RWPE1 (cell line): ENCODE measurements around the gene DPP7.

Experiments used
- CTCF ChIA-PET: fragments of 350-600 bp; sonication (Branson Sonifier 250); formaldehyde crosslinking; extraction: SDS; loops from one replicate; lab custom pipeline; 2021; lab: Yijun Ruan, JAX
- POLR2A ChIA-PET: fragments of 400-600 bp; formaldehyde crosslinking; extraction: SDS; loops from one replicate; lab custom pipeline; 2020; ENCODE audit warnings: antibody characterized with exemption; ENCODE audit not compliant: low non-redundant PET; lab: Yijun Ruan, JAX
- DNase-seq: peaks from one replicate; pipeline ENCODE4 v3.0.0; 2012; ENCODE audit warnings: low spot score
- H3K27ac ChIP-seq: fragments of 450-650 bp; 2 replicates; pipeline ENCODE4 v1.5.1; 2017
- TF ChIP-seq, protein P1 (sequence below): fragments of 450-650 bp; conservative IDR thresholded peaks from 2 replicates; pipeline ENCODE4 v1.5.1; 2017; ENCODE audit warnings: low read depth, mild to moderate bottlenecking

The DPP7 gene

DNA sequence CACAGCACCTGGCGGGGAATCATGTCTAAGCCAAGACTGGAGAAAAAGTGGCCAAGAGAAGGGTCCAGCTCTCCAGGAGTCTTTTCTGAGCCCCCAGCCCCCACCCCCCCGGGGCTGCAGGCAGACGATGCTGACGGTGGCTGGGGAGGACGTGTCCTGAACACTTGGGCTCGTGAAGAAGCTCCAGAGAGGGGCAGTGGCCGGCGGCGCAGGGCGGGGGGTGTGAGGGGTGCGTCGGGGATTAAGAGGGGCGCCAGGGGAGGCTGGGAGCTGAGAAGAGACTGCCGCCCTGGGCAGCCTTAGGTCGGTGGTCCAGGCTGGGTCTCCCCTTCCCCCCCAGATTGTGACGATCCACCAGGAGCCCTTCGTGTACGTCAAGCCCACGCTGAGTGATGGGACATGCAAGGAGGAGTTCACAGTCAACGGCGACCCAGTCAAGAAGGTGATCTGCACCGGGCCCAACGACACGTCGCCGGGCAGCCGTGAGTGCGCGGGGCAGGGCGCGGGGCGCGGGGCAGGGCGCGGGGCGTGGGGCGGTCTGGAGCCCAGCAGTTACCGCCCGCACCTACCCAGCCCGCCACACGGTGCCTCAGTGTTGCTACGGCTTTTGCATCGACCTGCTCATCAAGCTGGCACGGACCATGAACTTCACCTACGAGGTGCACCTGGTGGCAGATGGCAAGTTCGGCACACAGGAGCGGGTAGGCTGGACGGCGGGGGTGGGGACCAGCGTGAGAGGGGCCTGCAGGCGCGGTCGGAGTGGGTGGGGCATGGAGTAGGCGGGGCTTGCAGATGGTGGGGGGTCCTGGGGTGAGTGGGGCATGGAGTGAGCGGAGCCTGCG lies 46.4 kb upstream of the DPP7 start:
- CTCF ChIA-PET: interaction anchor here (0.7 to 3.0 kb wide), 3 partner anchors 30 to 66 kb away, joined by 3 to 13 read pairs (median 4); partner anchors contain the start of gene RNF224
- POLR2A ChIA-PET: no interaction called here
- no peak overlapping the region for H3K27ac ChIP-seq
- TF ChIP-seq, protein P1, sequence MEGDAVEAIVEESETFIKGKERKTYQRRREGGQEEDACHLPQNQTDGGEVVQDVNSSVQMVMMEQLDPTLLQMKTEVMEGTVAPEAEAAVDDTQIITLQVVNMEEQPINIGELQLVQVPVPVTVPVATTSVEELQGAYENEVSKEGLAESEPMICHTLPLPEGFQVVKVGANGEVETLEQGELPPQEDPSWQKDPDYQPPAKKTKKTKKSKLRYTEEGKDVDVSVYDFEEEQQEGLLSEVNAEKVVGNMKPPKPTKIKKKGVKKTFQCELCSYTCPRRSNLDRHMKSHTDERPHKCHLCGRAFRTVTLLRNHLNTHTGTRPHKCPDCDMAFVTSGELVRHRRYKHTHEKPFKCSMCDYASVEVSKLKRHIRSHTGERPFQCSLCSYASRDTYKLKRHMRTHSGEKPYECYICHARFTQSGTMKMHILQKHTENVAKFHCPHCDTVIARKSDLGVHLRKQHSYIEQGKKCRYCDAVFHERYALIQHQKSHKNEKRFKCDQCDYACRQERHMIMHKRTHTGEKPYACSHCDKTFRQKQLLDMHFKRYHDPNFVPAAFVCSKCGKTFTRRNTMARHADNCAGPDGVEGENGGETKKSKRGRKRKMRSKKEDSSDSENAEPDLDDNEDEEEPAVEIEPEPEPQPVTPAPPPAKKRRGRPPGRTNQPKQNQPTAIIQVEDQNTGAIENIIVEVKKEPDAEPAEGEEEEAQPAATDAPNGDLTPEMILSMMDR: no peak
- DNase-seq: no peak

DNA sequence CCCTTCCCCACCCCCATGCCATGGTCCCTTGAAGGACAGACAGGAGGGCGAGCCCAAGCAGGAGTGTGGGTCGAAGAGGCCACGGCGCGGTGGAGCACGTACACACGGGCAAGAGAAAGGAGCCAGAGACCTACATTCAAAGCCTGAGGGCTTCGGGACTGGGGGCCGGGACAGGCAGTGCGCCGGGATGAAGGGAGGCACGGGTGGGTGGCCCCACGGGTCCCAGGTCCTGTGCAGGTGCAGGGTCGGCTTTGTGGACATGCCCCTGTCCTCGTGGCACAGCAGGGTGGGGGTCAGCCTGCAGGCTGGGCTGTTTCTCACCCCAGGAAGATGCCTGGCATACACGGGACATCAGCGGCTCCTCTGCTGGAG lies 45.5 kb upstream of the DPP7 start:
- ChIA-PET POLR2A (no interaction called here), CTCF (interaction anchor here (0.7 kb wide), 1 partner anchor 29 kb away, joined by 3 read pairs; no protein-coding TSS in a partner anchor)
- H3K27ac ChIP-seq: no peak overlapping the region

DNA sequence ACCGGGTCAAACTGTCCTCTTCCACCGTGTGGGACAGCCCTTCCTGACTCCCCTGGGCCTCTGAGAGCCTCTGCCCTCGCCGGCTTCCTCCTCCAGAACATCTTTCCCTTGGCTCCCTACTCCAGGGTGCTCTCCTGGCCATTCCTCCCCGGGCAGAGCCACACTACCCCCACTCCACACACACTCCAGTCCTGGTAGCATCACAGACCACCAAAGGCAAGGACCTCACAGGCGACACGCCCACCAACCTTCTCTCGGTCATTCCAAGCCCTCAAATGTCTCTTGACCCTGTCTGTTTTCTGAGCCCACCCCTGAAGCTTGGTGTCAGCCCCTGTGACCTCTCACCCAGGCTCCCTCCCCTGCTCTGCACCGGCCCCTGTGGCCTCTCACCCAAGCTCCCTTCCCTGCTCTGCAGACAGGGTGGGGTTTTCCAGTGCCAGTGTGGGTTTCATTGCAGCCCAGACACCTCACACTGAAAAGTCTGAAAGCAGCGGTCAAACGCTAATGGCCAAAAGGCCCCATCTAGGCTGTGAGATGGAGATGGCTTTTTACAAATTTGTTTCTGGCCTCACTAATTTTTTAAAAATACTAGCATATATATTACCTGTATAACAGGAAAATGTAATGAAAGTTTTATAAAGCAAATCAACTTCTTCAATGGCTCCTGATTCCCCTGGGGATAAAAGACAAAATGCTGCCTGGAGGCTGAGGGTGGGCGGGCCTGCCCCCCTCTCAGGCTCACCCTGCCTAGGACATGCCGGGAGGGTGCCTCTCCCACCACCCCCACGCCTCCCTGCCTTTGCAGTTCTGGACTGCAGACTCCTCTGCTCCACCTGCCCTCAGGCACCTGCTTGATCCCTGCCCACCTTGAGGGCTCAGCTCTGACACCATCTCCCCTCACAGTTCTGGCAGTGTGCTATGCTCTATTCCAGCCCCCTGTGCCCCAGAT lies 44.8 kb upstream of the DPP7 start:
- POLR2A ChIA-PET: no interaction called here
- no peak for DNase-seq
- TF ChIP-seq, protein P1: no peak
- CTCF ChIA-PET: interaction anchor here (0.7 kb wide), 1 partner anchor 67 kb away, joined by 3 read pairs; no protein-coding TSS in a partner anchor
- no peak overlapping the region for H3K27ac ChIP-seq

More for the DNA sequence above, 45.5 kb upstream of the DPP7 start:
- TF ChIP-seq, protein P1: no peak
- no peak for DNase-seq

DNA sequence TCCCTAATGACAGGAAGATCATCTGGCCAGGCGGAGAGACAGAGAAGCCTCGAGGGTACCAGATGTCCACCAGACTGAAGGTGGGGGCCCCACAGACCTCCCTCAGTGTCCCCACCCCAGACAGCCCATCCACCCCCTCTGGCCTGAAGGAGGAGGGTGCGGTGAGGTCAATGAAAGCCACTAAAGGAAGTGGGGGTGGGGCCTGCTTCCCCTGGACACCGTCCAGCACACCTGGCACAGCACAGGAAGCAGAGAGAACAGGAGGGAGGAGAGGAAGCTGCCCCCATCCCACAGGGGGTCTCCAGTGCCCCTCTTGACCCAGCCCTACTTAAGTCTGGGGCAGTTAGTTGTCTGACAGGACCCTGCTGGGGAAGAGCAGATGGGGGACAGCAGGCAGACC lies 44.1 kb upstream of the DPP7 start:
- ChIA-PET CTCF (interaction anchor here (1.3 kb wide), 1 partner anchor 78 kb away, joined by 3 read pairs; no protein-coding TSS in a partner anchor), POLR2A (no interaction called here)
- no peak for DNase-seq
- TF ChIP-seq, protein P1: no peak
- H3K27ac ChIP-seq: no peak overlapping the region

DNA sequence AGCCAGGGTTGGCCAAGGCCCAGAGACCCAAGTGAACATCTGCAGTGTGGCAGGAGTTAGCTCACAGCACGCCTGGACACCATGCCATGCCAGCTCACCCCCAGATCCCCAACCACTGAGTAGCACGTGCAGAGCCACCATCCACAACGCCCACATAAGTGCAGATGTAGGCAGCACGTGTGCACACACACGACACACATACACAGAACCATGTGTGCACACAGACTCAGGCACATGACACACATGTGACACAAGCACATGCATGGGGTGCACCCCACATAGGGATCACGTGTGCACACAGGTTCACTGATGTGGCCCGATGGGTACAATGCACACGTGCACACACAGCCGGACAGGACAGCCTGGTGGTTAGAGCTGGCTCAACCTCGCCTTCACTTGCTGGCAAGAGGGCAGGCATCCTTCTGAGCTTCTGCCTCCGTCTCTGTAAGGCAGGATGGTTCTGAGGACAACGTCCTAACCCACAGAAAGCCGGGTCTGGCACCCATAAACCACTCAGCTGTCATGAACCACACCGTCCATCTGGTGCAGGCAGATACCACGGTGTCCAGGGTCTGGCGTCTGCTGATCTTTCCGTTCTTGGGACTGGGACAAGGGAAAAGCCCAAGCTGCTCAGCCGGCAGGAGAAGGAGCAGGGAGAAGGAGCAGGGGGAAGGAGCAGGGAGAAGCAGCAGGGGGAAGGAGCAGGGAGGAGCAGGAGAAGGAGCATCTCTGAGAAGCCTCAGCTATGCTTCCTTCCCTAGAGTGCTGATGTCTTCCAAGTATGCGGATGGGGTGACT lies 43.3 kb upstream of the DPP7 start:
- H3K27ac ChIP-seq: peak overlapping the region; percentile 17
- CTCF ChIA-PET: interaction anchor here (0.6 to 1.4 kb wide), 4 partner anchors 31 to 129 kb away, joined by 3 to 5 read pairs (median 4); partner anchors contain the start of genes ANAPC2, RNF224 and SSNA1
- no peak for DNase-seq
- TF ChIP-seq, protein P1: no peak
- POLR2A ChIA-PET: no interaction called here
